Fibroblast of pulmonary artery (primary cell): ENCODE results near the gene RIMKLA.

ENCODE experiments used
- DNase-seq: peaks from one replicate; pipeline ENCODE4 v3.0.0-alpha.2; 2010; ENCODE audit warnings: low read depth
- H3K4me3 ChIP-seq: replicated peaks from 2 replicates; pipeline ENCODE4 v1.5.1; 2011; ENCODE audit warnings: low read depth, mild to moderate bottlenecking, control low read depth, low read length, moderate library complexity
- TF ChIP-seq, protein P1 (sequence below): IDR thresholded peaks from 2 replicates; pipeline ENCODE4 v1.5.1; 2011; ENCODE audit warnings: mild to moderate bottlenecking, control low read depth, low read length, inconsistent platforms; ENCODE audit errors: missing control alignments

Gene RIMKLA

GRCh38 chr1:42359466-42359865, 21.1 kb upstream of the RIMKLA start:
- TF ChIP-seq, protein P1, sequence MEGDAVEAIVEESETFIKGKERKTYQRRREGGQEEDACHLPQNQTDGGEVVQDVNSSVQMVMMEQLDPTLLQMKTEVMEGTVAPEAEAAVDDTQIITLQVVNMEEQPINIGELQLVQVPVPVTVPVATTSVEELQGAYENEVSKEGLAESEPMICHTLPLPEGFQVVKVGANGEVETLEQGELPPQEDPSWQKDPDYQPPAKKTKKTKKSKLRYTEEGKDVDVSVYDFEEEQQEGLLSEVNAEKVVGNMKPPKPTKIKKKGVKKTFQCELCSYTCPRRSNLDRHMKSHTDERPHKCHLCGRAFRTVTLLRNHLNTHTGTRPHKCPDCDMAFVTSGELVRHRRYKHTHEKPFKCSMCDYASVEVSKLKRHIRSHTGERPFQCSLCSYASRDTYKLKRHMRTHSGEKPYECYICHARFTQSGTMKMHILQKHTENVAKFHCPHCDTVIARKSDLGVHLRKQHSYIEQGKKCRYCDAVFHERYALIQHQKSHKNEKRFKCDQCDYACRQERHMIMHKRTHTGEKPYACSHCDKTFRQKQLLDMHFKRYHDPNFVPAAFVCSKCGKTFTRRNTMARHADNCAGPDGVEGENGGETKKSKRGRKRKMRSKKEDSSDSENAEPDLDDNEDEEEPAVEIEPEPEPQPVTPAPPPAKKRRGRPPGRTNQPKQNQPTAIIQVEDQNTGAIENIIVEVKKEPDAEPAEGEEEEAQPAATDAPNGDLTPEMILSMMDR: no peak
- no peak for DNase-seq
- no peak overlapping the region for H3K4me3 ChIP-seq

DNA sequence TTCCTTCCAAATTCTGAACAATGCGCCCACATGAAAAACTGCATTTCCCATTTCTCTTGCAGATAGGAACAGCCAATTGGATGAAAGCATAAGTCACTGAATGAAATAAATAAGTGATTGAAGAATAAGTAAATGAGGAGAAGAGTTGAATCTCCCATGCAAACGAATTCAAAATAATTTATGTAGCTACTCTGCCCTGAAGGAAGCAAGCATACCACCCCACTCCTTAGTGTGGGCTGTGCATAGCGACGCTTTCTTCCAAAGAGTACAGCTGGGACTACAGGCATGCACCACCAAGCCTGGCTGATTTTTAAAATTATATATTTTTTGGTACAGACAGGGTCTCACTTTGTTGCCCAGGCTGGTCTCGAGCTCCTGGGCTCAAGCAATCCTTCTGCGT, 16.5 kb upstream of the RIMKLA start:
- TF ChIP-seq, protein P1: no peak
- H3K4me3 ChIP-seq: no peak overlapping the region
- no peak for DNase-seq

- H3K4me3 ChIP-seq: no peak overlapping the region
- TF ChIP-seq, protein P1: no peak
- no peak for DNase-seq
These were observed 16.1 kb upstream of the RIMKLA start for GRCh38 chr1:42364542-42364941.

DNA sequence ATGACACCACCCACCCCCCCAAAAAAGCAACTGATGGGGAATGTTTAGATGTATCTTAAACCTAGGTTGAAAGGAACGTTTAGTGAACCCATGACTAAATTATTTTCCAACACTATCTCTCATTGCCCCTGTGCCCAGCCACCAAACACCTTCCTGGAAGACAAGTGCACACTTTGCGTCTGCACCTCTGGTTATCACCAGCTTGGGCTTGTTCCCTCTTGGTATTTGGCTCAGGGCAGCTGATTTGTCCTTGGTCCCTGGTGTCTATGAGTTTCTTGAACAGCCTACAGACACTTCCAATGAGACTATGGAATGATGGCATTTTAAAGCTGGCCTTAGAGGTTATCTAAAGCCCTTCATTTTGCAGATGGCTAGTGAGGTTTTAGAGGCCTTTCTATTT, 15.5 kb upstream of the RIMKLA start:
- no peak for DNase-seq
- no peak overlapping the region for H3K4me3 ChIP-seq
- TF ChIP-seq, protein P1: no peak

DNA sequence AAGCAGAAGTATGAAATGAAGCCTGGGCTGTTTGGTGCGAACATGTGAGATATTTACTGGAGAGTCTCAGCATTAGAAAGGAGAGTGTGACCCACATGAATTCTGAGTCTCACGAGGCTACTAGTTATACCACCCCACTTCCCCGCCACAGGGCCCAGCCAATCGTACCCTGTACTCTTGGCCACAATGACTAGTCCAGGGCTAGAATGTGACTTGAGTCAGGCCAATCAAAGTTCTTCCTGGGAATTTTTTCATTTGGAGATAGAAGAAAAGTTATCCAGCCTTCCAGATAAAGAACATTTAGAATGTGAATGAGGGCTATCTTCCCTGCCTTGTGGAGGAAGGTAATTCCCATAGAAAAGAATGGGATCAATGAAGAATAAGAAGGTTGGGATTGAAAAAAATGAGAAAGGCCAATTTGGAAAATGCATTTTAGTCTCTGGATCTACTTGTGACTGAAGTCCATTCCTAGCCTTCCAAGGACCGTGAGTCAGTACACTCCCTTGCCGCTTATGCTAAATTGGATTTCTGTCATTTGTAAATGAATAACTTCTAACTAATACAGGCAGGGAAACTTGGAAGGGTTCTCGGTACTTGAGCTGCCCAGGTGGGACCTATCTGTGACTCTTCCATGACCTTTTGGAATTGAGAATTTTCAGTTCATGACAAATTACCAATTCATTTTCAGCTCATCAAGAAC, 12.3 kb upstream of the RIMKLA start:
- TF ChIP-seq, protein P1: no peak
- H3K4me3 ChIP-seq: no peak overlapping the region
- DNase-seq: no peak

DNA sequence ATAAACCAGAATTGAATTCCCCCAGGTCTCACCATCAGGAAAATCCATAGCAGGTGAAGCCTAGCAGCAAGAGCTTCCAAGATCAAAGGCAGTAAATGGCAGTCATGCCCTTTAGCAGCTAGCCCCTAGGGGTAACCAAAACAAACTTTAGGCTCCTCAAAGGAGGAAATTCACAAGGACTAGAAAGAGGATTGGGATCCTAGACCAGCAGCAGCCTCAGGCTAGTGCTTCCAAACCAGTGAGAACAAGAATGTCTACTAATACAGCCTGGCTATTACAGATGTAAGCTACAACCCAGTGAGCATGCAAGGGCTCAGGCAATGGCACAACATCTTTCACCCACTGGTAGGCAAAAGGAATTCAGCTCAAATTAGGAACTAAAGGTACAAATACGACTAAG, 11.1 kb upstream of the RIMKLA start:
- H3K4me3 ChIP-seq: no peak overlapping the region
- TF ChIP-seq, protein P1: no peak
- no peak for DNase-seq
